SK-N-SH treated with all-trans-retinoic acid at 6 μM for 48 hours (cell line): Measurements from ENCODE around the gene FLOT1.

Experiments used
- ATAC-seq: fragments of 200-7000 bp; cut with Tn5 transposase; 3 replicates; pipeline ENCODE4 v1.9.1; 2020; ENCODE audit warnings: mild to moderate bottlenecking, moderate library complexity
- ARNTL ChIP-seq: fragments of 450-650 bp; formaldehyde crosslinking; IDR thresholded peaks from 2 replicates; pipeline ENCODE4 v1.5.0; 2020; ENCODE audit warnings: low read depth, mild to moderate bottlenecking, moderate library complexity, borderline replicate concordance
- BACH2 ChIP-seq: fragments of 250-450 bp; sonication (Bioruptor Pico); IDR thresholded peaks from 2 replicates; pipeline ENCODE4 v1.9.0; 2021; ENCODE audit warnings: mild to moderate bottlenecking, borderline replicate concordance
- CSDC2 ChIP-seq: fragments of 250-450 bp; sonication (Bioruptor Pico); IDR thresholded peaks from 2 replicates; pipeline ENCODE4 v1.5.0; 2020; ENCODE audit warnings: mild to moderate bottlenecking, moderate library complexity
- ESRRG ChIP-seq: fragments of 250-450 bp; sonication (Bioruptor Pico); IDR thresholded peaks from 2 replicates; pipeline ENCODE4 v1.6.1; 2021; ENCODE audit warnings: mild to moderate bottlenecking
- GLIS3 ChIP-seq: fragments of 250-450 bp; sonication (Bioruptor Pico); IDR thresholded peaks from 2 replicates; pipeline ENCODE4 v1.5.0; 2020; ENCODE audit warnings: mild to moderate bottlenecking, moderate library complexity
- ISL1 ChIP-seq: fragments of 250-450 bp; sonication (Bioruptor Pico); IDR thresholded peaks from 2 replicates; pipeline ENCODE4 v2.1.2; 2022; ENCODE audit warnings: mild to moderate bottlenecking, moderate library complexity
- OSR1 ChIP-seq: fragments of 250-450 bp; sonication (Bioruptor Pico); IDR thresholded peaks from 2 replicates; pipeline ENCODE4 v1.8.0; 2022; ENCODE audit warnings: moderate library complexity, mild to moderate bottlenecking, inconsistent platforms
- PPARA ChIP-seq: fragments of 250-450 bp; sonication (Bioruptor Pico); IDR thresholded peaks from 2 replicates; pipeline ENCODE4 v1.5.0; 2020; ENCODE audit warnings: mild to moderate bottlenecking, borderline replicate concordance
- RARB ChIP-seq: fragments of 250-450 bp; sonication (Bioruptor Pico); IDR thresholded peaks from 2 replicates; pipeline ENCODE4 v1.8.0; 2021; ENCODE audit warnings: mild to moderate bottlenecking, moderate library complexity
- SNAI2 ChIP-seq: fragments of 250-450 bp; sonication (Bioruptor Pico); IDR thresholded peaks from 2 replicates; pipeline ENCODE4 v1.5.0; 2020; ENCODE audit warnings: mild to moderate bottlenecking, moderate library complexity
- TCF4 ChIP-seq: fragments of 250-450 bp; sonication (Bioruptor Pico); IDR thresholded peaks from 2 replicates; pipeline ENCODE4 v1.8.0; 2021; ENCODE audit warnings: mild to moderate bottlenecking, moderate library complexity, borderline replicate concordance
- TOX ChIP-seq: fragments of 250-450 bp; sonication (Bioruptor Pico); IDR thresholded peaks from 2 replicates; pipeline ENCODE4 v1.8.0; 2021; ENCODE audit warnings: mild to moderate bottlenecking, moderate library complexity, borderline replicate concordance
- ZFP3 ChIP-seq: fragments of 250-450 bp; sonication (Bioruptor Pico); IDR thresholded peaks from 2 replicates; pipeline ENCODE4 v1.5.0; 2020; ENCODE audit warnings: mild to moderate bottlenecking, moderate library complexity
- ZFP30 ChIP-seq: fragments of 450-650 bp; formaldehyde crosslinking; IDR thresholded peaks from 2 replicates; pipeline ENCODE4 v1.5.0; 2022; ENCODE audit warnings: mild to moderate bottlenecking, moderate library complexity
- ZNF565 ChIP-seq: fragments of 450-650 bp; formaldehyde crosslinking; conservative IDR thresholded peaks from 2 replicates; pipeline ENCODE4 v1.5.0; 2020; ENCODE audit warnings: low read depth, mild to moderate bottlenecking, moderate library complexity
- ZNF70 ChIP-seq: fragments of 450-650 bp; formaldehyde crosslinking; IDR thresholded peaks from 2 replicates; pipeline ENCODE4 v1.5.0; 2020; ENCODE audit warnings: mild to moderate bottlenecking, moderate library complexity
- ZNF8 ChIP-seq: fragments of 450-650 bp; formaldehyde crosslinking; IDR thresholded peaks from 2 replicates; pipeline ENCODE4 v1.5.0; 2020; ENCODE audit warnings: mild to moderate bottlenecking, moderate library complexity
- TF ChIP-seq, protein P1 (sequence below): fragments of 250-450 bp; sonication (Bioruptor Pico); IDR thresholded peaks from 2 replicates; pipeline ENCODE4 v1.5.0; 2020; ENCODE audit warnings: mild to moderate bottlenecking, moderate library complexity
- TF ChIP-seq, protein P2 (sequence below): fragments of 250-450 bp; sonication (Bioruptor Pico); IDR thresholded peaks from 2 replicates; pipeline ENCODE4 v1.8.0; 2021; ENCODE audit warnings: low read depth, mild to moderate bottlenecking, moderate library complexity, borderline replicate concordance
- TF ChIP-seq, protein P3 (sequence below): fragments of 250-450 bp; sonication (Bioruptor Pico); IDR thresholded peaks from 2 replicates; pipeline ENCODE4 v1.5.1; 2020; ENCODE audit warnings: low read depth, mild to moderate bottlenecking, moderate library complexity
- TF ChIP-seq, protein P4 (sequence below): fragments of 250-450 bp; sonication (Bioruptor Pico); IDR thresholded peaks from 2 replicates; pipeline ENCODE4 v1.5.1; 2021; ENCODE audit warnings: mild to moderate bottlenecking, moderate library complexity
- TF ChIP-seq, protein P5 (sequence below): fragments of 250-450 bp; sonication (Bioruptor Pico); IDR thresholded peaks from 2 replicates; pipeline ENCODE4 v1.8.0; 2020; ENCODE audit warnings: mild to moderate bottlenecking, moderate library complexity, borderline replicate concordance

The FLOT1 gene

DNA sequence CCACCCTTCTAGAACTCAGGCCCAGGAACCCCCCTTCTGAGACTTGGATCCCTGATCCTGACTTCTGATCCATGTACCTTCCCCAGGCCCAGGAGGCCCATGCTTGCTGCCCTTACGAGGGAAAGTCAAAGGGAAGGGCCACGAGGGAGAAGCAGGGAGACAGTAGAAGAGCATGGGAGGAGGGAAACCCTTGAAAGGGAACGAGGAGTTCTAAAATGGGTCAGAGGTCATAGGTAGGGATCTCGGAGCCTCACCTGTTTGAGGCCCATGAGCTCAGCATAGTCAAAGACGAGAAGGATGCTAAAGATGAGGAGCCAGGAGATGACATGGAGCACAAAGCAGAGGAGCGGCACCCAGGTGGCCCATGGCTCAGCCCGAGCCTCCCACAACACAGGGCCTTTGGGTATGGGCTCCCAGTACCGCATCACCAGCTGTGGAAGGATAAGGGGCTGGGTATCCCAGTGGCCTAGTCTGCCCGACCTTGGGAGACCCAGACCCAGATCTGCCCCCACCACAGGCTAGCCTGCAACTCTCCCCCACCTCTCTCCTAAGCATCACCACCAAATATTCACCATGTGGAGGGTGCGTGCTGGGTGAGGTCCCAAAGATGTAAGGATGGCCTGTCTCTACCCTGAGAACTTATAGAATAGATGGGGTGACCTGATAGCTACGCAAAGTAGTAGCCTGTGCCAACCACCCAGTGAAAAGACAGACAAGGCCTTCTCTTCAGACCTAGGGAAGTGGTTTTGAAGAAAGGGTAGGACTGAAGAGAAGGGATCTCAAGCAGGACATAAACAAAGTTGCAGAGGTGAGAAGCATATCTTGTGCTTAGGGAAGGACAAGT, 53.2 kb downstream of the FLOT1 start:
- ATAC-seq, result no peak
- TF ChIP-seq ZNF565 (CRISPR knock-in tag), result no peak
- no peak for TF ChIP-seq ESRRG (CRISPR knock-in tag)
- TF ChIP-seq TCF4 (CRISPR knock-in tag), result no peak

DNA sequence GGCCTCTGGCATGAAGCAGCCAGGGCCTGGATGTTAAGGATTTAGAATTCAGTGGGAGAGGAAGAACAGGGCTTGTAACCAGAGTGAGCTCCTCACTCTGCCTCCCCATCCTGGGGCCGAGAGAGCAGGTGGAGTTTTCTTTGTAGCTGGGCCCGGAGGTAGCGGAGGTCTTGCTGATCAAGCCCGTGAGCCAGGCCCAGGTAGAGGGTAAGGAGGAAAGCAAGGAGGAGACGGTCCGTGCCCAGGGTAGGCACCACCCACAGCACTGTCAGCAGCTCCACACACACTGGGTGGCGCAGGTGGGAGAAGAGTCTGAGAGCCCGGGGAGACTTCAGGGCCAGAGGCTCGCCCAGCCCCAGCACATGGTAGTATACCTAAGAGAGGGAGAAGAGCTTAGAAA, 53.9 kb downstream of the FLOT1 start:
- TF ChIP-seq ZNF8 (CRISPR knock-in tag) (no peak), ZFP30 (CRISPR knock-in tag) (no peak), ARNTL (CRISPR knock-in tag) (no peak), CSDC2 (CRISPR knock-in tag) (no peak), ESRRG (CRISPR knock-in tag) (no peak), RARB (CRISPR knock-in tag) (no peak), ZNF70 (no peak), ZNF565 (CRISPR knock-in tag) (no peak), GLIS3 (CRISPR knock-in tag) (no peak), BACH2 (CRISPR knock-in tag) (no peak), TCF4 (CRISPR knock-in tag) (no peak), PPARA (no peak), SNAI2 (CRISPR knock-in tag) (no peak), ISL1 (CRISPR knock-in tag) (no peak), OSR1 (no peak), ZFP3 (CRISPR knock-in tag) (no peak)
- TF ChIP-seq, protein P1, sequence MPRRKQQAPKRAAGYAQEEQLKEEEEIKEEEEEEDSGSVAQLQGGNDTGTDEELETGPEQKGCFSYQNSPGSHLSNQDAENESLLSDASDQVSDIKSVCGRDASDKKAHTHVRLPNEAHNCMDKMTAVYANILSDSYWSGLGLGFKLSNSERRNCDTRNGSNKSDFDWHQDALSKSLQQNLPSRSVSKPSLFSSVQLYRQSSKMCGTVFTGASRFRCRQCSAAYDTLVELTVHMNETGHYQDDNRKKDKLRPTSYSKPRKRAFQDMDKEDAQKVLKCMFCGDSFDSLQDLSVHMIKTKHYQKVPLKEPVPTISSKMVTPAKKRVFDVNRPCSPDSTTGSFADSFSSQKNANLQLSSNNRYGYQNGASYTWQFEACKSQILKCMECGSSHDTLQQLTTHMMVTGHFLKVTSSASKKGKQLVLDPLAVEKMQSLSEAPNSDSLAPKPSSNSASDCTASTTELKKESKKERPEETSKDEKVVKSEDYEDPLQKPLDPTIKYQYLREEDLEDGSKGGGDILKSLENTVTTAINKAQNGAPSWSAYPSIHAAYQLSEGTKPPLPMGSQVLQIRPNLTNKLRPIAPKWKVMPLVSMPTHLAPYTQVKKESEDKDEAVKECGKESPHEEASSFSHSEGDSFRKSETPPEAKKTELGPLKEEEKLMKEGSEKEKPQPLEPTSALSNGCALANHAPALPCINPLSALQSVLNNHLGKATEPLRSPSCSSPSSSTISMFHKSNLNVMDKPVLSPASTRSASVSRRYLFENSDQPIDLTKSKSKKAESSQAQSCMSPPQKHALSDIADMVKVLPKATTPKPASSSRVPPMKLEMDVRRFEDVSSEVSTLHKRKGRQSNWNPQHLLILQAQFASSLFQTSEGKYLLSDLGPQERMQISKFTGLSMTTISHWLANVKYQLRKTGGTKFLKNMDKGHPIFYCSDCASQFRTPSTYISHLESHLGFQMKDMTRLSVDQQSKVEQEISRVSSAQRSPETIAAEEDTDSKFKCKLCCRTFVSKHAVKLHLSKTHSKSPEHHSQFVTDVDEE (CRISPR knock-in tag), result no peak
- TF ChIP-seq, protein P2, sequence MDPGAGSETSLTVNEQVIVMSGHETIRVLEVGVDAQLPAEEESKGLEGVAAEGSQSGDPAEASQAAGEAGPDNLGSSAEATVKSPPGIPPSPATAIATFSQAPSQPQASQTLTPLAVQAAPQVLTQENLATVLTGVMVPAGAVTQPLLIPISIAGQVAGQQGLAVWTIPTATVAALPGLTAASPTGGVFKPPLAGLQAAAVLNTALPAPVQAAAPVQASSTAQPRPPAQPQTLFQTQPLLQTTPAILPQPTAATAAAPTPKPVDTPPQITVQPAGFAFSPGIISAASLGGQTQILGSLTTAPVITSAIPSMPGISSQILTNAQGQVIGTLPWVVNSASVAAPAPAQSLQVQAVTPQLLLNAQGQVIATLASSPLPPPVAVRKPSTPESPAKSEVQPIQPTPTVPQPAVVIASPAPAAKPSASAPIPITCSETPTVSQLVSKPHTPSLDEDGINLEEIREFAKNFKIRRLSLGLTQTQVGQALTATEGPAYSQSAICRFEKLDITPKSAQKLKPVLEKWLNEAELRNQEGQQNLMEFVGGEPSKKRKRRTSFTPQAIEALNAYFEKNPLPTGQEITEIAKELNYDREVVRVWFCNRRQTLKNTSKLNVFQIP (CRISPR knock-in tag), result no peak
- TF ChIP-seq, protein P3, sequence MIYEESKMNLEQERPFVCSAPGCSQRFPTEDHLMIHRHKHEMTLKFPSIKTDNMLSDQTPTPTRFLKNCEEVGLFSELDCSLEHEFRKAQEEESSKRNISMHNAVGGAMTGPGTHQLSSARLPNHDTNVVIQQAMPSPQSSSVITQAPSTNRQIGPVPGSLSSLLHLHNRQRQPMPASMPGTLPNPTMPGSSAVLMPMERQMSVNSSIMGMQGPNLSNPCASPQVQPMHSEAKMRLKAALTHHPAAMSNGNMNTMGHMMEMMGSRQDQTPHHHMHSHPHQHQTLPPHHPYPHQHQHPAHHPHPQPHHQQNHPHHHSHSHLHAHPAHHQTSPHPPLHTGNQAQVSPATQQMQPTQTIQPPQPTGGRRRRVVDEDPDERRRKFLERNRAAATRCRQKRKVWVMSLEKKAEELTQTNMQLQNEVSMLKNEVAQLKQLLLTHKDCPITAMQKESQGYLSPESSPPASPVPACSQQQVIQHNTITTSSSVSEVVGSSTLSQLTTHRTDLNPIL (CRISPR knock-in tag), result no peak
- TF ChIP-seq, protein P4, sequence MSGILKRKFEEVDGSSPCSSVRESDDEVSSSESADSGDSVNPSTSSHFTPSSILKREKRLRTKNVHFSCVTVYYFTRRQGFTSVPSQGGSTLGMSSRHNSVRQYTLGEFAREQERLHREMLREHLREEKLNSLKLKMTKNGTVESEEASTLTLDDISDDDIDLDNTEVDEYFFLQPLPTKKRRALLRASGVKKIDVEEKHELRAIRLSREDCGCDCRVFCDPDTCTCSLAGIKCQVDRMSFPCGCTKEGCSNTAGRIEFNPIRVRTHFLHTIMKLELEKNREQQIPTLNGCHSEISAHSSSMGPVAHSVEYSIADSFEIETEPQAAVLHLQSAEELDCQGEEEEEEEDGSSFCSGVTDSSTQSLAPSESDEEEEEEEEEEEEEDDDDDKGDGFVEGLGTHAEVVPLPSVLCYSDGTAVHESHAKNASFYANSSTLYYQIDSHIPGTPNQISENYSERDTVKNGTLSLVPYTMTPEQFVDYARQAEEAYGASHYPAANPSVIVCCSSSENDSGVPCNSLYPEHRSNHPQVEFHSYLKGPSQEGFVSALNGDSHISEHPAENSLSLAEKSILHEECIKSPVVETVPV (CRISPR knock-in tag), result no peak
- no peak for ATAC-seq

DNA sequence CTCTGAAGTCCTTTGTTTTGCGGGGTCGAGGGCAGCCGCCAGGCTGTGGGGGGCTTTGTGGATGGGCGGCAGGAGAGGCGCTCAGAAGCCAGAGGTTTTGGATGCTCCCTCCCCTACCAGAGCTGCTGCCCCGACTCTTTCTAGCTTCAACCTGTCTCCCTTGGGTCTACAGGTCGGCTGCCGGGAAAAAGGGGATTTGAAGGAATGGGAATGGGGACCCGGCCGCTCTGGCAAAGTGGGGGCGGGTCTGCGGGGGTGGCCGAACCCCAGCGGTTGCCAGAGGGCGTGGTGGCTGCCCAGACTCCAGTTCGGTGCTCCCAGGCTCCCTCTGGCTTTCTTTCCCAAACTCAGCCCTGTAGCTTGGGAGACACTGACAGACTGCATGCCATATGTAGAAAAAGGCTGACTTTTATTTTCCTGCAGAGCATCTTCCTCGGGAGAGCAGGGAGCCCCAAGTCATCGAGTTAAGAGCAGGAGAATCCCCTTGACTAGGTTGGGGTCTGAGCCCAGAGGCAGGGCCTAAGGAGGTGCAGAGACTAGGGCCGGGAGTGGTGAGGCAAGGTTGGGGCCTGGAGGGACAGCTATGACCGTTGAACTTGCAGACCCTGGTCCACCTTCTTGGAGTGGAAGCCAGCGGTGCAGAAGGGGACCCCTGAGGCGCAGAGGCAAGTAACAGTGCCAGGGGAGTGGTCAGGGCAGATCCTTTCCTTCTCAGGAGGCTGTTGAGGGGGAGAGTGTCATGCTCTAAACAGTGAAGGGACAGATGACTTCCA, 54.6 kb downstream of the FLOT1 start:
- peak; percentile 11 for ATAC-seq
- no peak for TF ChIP-seq ZNF70
- TF ChIP-seq TOX (CRISPR knock-in tag), result no peak
- TF ChIP-seq, protein P5, sequence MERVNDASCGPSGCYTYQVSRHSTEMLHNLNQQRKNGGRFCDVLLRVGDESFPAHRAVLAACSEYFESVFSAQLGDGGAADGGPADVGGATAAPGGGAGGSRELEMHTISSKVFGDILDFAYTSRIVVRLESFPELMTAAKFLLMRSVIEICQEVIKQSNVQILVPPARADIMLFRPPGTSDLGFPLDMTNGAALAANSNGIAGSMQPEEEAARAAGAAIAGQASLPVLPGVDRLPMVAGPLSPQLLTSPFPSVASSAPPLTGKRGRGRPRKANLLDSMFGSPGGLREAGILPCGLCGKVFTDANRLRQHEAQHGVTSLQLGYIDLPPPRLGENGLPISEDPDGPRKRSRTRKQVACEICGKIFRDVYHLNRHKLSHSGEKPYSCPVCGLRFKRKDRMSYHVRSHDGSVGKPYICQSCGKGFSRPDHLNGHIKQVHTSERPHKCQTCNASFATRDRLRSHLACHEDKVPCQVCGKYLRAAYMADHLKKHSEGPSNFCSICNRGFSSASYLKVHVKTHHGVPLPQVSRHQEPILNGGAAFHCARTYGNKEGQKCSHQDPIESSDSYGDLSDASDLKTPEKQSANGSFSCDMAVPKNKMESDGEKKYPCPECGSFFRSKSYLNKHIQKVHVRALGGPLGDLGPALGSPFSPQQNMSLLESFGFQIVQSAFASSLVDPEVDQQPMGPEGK (CRISPR knock-in tag), result no peak
- no peak for TF ChIP-seq SNAI2 (CRISPR knock-in tag)
- TF ChIP-seq, protein P1 (CRISPR knock-in tag), result no peak
- TF ChIP-seq ARNTL (CRISPR knock-in tag), result no peak
- no peak for TF ChIP-seq PPARA
- no peak for TF ChIP-seq CSDC2 (CRISPR knock-in tag)
- no peak for TF ChIP-seq ZNF565 (CRISPR knock-in tag)
- TF ChIP-seq TCF4 (CRISPR knock-in tag), result no peak
